HCEC 1CT (cell line): ENCODE results near the gene DAPK2.
"Not testable (repeated sequence)": the region's sequence is repeated elsewhere in the genome, so short reads cannot be mapped to it uniquely, and the experiment has no call there.

Source experiments
- DNase-seq: peaks from one replicate; pipeline ENCODE4 v3.0.0-alpha.2; 2017

DAPK2 gene

DNA sequence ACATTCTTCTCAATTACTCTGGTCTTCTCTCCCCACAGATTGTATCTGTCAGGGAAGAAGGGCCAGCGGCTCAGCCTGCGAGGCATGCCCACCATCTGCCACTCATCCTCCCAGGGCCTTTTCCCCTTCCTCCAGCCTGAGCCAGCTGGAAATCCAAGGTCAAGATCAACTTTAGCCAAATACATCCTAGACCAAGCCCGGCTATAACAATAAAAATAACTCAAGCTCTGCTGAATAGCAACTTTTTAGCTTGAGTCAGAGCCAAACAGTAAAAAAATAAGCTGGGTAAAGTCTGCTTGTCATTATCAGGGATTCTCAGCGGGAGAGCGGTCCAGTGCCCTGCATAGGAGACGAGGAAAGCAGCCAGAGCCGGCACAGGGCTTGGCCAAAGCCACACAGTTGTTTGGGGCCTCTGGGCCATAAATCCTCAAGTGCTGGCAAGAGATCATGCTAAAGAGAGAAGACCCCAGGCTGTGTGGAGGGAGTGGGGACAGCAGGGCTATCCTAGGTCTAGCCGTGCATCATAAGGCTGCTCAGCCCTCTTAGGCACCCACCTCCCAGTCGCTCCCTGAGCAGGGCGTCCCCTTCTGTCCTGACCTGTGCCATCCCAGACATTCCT is 136.4 kb downstream of the DAPK2 start:
- DNase-seq: no peak

GRCh38 chr15:63908991-63909390 is 137.3 kb downstream of the DAPK2 start:
- peak; percentile 4 for DNase-seq

DNA sequence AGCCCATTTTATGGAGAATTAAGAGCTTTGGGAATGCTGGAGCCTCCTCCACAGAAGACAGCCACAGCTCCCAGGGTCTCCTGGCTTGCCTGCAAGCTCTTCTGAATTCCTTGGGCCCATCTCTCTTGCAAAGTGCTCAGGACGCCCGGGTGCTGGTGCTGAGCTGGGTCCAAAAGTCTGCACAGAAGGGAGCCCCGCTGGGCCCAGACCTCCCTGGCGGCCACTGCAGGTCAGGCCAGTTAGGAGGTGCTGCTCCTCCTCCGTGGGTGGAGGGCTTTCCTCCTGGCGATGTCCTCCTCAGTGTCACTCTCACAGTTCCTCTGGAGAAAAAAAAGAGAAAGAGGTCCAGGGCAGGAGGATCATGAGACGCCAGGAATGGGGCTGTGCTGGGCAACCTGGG is 138.0 kb downstream of the DAPK2 start:
- no peak for DNase-seq

DNA sequence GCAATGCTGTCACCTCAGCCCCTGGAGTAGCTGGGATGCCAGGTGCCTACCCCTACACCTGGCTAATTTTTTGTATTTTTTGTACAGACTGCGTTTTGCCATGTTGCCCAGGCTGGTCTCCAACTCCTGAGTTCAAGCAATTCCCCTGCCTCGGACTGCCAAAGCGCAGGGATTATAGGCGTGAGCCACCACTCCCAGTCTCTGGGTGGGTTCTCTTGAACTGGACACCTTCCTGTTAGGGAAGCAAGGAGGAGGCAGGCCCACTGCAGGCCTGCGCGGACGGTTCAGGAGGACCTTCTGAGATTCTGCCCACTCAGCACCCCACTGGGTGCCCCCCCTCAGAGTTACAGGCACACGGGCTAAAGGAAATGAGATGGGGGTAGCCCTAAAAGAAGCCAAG is 138.8 kb downstream of the DAPK2 start:
- no peak for DNase-seq

DNA sequence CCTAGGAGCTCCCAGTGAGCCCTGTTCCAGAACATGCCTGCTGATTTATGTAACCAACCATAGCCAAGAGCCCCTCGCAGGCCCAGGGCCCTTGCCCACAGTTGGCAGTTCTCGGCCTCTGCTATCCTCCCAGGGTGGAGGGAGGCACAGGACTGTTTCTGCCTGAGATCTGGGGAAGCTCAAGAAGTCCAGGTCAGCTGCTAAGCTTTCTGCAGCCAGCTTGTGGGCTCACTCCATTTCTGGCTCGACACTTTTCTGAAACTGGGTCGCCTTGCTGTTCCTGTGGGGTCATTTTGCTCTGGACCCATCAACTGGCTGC is 140.1 kb downstream of the DAPK2 start:
- DNase-seq: no peak

DNA sequence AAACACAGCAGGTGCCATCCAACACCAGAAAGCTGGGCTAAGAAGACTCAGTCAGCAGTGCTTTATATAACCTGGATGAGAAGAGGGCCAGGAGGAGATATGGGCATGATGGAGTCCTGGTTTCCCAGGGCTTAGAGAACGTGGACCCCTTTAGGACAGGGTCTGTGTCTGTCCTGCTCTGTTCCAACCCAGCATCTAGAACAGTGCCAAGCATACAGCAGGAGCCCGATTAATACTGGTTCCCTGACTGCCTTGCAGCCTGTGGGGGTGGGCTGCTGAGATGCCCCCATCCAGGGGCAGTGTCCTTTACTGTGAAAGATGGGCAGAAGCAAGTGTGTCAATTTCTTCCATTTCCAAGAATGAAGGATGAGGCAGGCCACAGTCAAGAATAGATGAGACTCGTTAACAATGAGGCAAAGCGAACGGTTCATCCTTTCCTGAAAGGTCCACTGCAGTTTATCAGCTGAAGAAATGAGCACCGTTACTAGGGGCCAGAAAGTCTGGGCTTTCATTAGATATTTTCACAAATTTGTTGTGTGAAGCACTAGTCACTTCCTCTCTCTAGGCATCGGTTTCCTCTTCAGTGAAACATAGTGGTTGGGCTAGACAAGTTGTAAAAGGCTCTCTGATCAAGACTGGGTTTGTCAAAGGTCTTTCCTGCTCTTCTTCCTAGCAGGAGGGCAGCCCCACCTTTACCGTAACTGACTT is 140.6 kb downstream of the DAPK2 start:
- no peak for DNase-seq

DNA sequence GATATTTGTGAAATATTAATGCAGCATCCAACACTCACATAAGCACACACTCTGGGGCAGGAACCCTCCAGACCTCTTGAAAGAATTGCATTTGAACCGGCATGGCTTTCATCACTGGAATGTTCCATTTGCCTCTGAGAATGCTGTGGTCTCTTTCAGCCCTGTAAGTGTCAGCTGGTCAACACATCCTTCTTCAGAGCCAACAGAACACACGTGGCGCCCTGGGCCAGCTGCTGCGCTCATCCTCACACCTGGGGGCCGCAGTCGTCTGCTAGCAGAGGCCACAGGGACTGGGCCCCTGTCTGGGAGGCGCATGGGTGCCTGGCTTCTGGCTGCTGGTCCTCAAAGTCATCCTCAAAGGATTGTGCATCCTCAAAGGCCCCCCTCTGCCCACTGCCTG is 141.2 kb downstream of the DAPK2 start:
- no peak for DNase-seq

GRCh38 chr15:63904042-63904441 is 142.2 kb downstream of the DAPK2 start:
- no peak for DNase-seq

GRCh38 chr15:63902671-63903035 is 143.6 kb downstream of the DAPK2 start:
- no peak for DNase-seq

DNA sequence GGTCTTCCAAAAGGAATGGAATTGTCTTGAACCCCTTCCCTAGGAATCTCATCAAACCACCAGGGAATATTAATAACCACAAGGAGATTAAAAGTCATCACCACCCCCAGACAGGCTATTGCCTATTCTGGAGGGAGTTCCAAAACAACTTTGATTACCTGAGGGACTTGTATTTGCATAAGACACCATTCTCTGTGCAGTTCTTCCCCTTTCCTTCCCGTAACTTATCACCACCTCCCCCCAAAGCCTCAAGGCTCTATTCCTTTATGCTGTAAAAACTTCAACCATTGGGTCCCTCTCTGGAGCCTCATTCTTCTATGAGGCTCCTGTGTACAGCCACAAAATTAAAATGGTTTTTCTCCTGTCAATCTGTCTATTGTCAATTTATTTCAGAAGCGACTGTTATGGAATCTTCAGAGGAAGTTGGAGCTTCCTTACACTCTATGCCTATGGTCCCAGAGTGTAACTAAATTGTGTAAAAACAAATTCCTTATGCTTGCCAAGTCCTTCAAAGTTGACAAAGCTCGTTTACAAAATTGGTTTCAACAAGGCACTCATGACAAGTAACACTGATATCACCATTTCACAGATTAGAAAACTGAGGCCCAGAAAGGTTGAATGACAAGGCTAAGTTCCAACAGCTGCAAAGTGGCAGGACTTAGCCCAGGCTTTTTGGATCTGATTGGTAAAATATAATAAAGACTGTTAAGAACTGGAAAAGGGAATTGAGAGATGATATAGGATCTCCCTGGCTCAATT is 144.2 kb downstream of the DAPK2 start:
- no peak for DNase-seq

GRCh38 chr15:63900306-63900705 is 146.0 kb downstream of the DAPK2 start:
- DNase-seq: no peak

GRCh38 chr15:63899606-63900005 is 146.7 kb downstream of the DAPK2 start:
- not testable (repeated sequence) for DNase-seq

GRCh38 chr15:63899193-63899592 is 147.1 kb downstream of the DAPK2 start:
- DNase-seq: no peak

DNA sequence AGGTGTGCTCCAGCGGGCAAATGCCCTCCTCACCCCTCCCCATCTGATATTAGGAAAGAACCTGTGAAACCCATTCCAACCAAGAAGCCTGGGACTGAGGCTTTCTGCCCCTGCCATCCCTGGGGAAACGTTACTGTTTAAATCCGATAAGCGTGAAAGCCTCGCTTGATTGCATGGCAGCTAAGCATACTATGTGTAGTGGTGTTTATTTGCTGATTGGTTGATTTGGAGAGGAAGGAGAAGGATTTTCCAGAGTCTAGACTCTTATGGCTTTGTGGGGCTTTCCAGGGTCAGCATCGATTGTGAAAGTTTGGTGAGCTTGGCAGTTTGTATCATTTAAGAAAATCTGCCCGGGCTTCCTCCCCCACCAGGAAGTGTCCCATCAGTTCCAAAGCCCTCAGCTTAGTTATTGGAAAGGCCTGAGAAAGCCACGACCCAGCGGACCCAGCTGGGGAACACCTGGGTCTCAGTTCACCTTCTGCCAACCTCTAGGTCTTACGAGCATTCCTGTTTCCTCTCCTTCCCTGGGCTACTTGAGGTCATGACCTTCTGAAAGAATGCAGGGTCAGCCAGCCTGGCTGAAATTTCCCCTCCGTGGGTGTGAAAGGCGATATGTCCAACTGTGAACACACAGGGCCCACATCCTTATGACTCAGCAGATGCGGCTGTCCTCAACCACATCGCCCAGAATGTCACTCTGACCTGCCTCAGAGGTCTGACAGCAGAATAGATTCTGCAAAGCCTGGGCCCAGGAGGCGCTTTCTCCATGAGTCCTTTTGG is 149.8 kb downstream of the DAPK2 start:
- DNase-seq: peak; percentile 72

DNA sequence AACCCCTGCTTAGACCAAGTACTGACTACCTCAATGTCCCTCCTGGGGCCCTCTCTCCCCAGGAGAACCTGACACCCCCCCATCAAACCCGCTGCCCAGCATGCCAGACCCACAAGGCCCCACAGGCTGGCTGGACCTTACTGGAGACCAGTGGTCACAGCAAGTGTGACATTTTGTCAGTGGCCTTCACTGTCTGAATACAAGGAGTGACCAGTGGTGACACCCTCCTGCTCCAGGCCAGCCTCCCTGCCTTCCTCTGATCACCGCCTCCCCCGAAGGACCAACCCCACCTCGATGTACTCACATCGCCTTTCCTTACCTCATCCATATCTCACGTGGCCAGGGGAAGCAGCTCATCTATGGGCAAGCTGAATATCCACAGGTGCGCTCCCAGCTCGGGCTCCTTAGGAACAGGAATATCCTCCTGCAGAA is 150.5 kb downstream of the DAPK2 start:
- DNase-seq: no peak

DNA sequence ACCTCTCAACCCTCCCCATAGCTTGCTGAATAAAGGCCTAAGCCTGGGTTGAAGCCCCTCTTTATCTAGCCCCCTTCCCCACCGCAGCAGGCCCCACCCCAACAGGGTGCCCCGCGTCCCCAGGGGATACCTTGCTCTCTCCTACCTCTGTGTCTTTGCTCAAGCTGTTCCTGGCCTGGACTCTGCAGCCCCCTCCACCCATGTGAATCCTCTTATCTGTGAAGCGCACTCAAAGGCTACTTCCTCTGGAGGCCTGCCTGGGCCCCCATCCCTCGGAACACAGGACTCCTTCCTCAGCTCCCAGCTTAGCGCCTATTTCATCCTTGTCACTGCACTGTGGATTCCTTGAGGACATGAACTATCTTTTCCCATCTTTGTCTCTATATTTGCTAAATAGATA is 151.1 kb downstream of the DAPK2 start:
- no peak for DNase-seq

GRCh38 chr15:63894662-63894949 is 151.7 kb downstream of the DAPK2 start:
- DNase-seq: no peak

DNA sequence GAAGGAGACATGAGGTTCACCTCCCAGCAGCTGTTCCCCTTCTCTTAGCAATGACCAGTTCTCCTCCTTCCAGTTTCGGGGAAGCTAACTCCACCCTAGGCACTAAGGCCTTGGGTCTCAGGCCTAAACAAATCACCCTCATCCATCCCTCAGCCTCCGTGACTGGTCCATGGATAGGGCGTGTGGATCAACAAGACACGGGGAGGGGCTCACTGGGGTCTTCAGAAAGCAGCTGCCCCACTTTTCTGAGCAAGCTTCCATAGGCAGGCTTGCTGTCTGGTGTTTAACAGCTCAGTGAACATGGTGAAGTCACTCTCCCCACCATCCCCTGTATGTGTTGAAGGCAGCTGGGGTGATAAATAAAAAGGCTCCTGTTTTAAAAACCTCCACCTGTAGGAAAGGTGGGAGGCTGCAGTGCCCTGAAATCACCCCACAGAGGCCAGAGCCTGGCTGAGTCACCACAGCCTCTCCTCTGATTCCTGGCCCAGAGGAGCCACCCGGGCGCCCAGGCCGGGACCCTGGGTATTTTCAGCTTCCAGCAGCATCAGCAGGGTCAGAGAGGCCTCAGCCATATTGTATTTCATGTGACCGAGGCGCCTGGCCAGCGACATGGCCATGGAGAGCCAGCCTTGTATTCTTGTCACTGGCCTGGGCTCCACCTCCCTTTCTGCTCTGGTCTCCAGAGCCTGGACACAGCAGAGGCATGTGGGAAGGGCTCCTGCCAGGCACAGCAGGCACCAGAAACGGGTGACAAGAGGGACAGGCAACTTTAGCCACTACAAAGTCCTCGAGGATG is 152.2 kb downstream of the DAPK2 start:
- DNase-seq: no peak

- DNase-seq: no peak
Measured at GRCh38 chr15:63892794-63893441, 153.4 kb downstream of the DAPK2 start.

- no peak for DNase-seq
Measured at GRCh38 chr15:63891768-63892133, 154.5 kb downstream of the DAPK2 start.

DNA sequence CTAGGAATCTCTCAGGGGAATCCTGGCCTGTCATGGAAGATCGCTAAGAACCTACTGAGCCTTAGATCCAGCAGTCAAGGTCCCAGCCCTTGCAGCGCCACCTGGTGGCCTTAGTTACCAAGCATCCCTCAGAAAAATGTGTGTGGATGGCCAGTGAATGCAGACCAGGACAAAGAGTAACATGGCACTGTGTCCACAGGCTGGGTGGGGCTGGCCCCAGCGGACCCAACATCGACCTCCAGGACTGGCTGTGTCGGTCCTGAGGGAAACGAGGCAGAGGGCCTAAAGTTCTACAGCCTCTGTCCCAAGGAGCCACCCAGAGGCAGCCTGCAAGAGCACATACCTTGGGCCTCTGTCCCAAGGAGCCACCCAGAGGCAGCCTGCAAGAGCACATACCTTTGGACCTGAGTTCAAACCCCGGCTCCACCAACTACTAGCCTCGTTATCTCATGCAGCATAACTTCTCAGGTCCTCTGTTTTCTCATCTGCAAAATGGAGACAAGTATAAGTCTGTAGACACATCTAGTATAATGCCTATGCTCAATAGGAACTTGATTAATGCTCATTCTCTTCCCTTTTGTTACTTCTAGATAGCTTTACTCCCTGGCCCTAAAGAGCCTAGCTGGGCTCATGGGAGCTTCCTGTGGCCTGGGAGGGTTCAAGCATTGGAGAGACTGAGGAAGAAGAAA is 155.1 kb downstream of the DAPK2 start:
- peak; percentile 57 for DNase-seq

- DNase-seq: no peak
Measured at GRCh38 chr15:63890617-63891016, 155.7 kb downstream of the DAPK2 start.
